ENCODE results near the gene CCNO.

Gene CCNO, protein sequence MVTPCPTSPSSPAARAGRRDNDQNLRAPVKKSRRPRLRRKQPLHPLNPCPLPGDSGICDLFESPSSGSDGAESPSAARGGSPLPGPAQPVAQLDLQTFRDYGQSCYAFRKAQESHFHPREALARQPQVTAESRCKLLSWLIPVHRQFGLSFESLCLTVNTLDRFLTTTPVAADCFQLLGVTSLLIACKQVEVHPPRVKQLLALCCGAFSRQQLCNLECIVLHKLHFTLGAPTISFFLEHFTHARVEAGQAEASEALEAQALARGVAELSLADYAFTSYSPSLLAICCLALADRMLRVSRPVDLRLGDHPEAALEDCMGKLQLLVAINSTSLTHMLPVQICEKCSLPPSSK

DNA sequence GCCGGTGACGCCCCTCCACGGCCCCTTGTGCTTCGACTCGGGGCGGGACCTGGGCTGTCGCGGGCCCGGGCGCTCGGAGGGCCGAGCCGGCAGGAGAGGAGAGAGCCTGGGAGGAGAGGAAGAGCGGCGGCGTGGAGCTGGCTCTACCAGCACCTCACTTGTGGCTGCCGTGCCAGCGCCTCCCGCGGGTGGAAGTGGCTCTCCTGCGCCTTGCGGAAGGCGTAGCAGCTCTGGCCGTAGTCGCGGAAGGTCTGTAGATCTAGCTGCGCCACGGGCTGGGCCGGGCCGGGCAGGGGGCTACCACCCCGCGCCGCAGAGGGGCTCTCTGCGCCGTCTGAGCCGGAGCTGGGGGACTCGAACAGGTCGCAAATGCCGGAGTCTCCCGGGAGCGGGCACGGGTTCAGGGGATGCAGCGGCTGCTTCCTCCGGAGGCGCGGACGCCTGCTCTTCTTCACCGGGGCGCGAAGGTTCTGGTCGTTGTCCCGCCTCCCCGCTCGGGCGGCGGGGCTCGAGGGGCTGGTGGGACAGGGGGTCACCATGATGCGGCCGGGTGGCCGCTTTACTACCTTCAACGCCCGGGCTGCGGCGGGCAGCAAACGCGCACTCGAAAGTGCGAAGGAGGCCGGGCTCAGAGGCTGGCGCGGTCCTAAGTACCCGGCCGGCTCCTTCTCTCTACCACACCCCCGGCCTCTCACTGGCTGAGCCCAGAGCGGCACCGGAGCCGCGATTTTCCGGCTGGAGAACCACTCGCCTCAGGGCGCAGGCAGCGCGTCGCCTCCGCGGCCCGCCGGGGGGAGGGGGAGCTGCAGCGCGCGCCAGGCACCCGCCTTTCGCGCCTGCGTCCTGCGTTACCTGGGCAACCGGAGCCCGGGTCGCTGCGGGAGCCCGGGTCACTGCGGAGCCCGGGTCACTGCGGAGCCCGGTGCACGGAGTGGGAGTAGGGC, at the start of gene CCNO:
TSS of gene CCNO (minus strand) at position 624 of the 944 bp plus-strand sequence. CDS start at position 539, 85 bp downstream.
- peak; percentile 84 for ATAC-seq
- H3K27ac Mint-ChIP-seq: no peak within 1 kb of the TSS
- DNase-seq (ENCODE audit: low spot score in 2 of 2): peak; percentile 41 to 74
- peaks cover 47% of the 10 kb centered on the region for H3K4me1 Mint-ChIP-seq
- peak within 1 kb of the TSS; percentile 92 for H3K4me3 Mint-ChIP-seq
- H3K9me3 Mint-ChIP-seq: no peaks in the 10 kb centered on the region
- peaks cover 2% of the 10 kb centered on the region for H3K36me3 Mint-ChIP-seq

GRCh38 chr5:55278778-55279177, 45.4 kb upstream of the CCNO start:
- H3K4me1 Mint-ChIP-seq: no peaks in the 10 kb centered on the region
- ATAC-seq: no peak
- peaks cover 95% of the 10 kb centered on the region for H3K36me3 Mint-ChIP-seq
- H3K4me3 Mint-ChIP-seq: no peak overlapping the region
- DNase-seq (ENCODE audit: low spot score in 2 of 2): no peak
- no peaks in the 10 kb centered on the region for H3K9me3 Mint-ChIP-seq
- no peak overlapping the region for H3K27ac Mint-ChIP-seq

DNA sequence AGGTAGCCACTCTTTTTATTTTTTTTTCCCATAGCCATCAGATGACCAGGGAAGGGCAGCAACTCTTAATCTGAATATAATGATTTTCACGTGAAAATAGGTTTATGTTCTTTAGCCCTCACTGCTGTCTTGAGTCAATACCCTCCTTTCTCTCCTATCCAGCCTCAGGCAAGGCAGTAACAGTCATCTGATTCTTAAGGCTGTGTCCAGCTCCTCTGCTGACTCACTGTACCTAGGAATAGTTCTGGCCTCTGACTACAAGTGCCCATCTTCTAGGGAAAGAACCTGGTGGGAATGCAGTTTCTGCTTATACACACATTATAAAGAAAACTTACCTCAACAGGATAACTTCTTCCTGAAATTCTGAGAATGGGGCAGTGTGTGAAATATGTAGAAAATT, 43.4 kb upstream of the CCNO start:
- H3K4me3 Mint-ChIP-seq: no peak overlapping the region
- H3K9me3 Mint-ChIP-seq: no peaks in the 10 kb centered on the region
- no peak for DNase-seq (ENCODE audit: low spot score in 2 of 2)
- H3K36me3 Mint-ChIP-seq: peaks cover 95% of the 10 kb centered on the region
- H3K27ac Mint-ChIP-seq: no peak overlapping the region
- H3K4me1 Mint-ChIP-seq: no peaks in the 10 kb centered on the region
- ATAC-seq: no peak

DNA sequence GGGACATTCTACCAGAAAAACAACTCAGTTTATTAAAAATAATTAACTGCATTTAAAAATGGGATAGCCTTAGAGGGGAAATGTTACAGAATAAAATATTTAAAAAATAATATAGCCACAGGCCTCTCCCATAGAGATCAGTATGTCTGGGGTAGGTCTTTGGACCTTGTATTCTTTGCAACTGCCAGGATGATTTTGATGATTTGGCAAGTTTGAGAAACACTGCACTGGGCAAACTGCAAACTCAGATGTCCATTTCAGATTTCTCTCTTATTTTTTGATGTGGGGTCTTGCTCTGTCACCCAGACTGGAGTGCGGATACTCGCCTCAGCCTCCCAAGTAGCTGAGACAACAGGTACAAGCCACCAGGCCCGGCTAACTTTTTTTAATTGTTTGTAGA, 24.9 kb upstream of the CCNO start:
- no peak for ATAC-seq
- Mint-ChIP-seq H3K9me3 (no peaks in the 10 kb centered on the region), H3K27ac (no peak overlapping the region), H3K36me3 (peaks cover 72% of the 10 kb centered on the region), H3K4me3 (no peak overlapping the region), H3K4me1 (no peaks in the 10 kb centered on the region)
- no peak for DNase-seq (ENCODE audit: low spot score in 2 of 2)

- no peak overlapping the region for H3K27ac Mint-ChIP-seq
- H3K9me3 Mint-ChIP-seq: no peaks in the 10 kb centered on the region
- H3K4me1 Mint-ChIP-seq: no peaks in the 10 kb centered on the region
- H3K4me3 Mint-ChIP-seq: no peak overlapping the region
- DNase-seq (ENCODE audit: low spot score in 2 of 2) (no peak), ATAC-seq (no peak)
- H3K36me3 Mint-ChIP-seq: peaks cover 37% of the 10 kb centered on the region
Measured at GRCh38 chr5:55254802-55255201, 21.4 kb upstream of the CCNO start.

DNA sequence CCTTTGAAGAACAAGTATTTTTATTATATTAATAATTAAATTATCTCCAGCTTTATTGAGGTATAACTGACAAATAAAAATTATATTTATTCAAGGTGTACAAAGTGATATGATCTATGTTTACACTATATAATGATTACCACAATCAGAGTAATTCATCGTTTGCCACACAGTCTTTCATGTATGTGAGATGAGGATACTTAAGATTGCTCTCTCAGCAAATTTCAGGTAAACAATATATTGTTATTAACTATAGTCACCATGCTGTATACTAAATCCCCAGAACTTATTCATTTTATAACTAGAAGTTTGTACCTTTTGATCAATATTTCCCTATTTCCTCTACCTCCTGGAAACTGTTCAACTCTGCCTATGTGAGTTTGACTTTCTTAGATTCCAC, 16.7 kb upstream of the CCNO start:
- Mint-ChIP-seq H3K9me3 (peaks cover 5% of the 10 kb centered on the region), H3K4me3 (no peak overlapping the region), H3K36me3 (no peaks in the 10 kb centered on the region), H3K4me1 (no peaks in the 10 kb centered on the region), H3K27ac (no peak overlapping the region)
- DNase-seq (ENCODE audit: low spot score in 2 of 2) (no peak), ATAC-seq (no peak)

- H3K36me3 Mint-ChIP-seq: no peaks in the 10 kb centered on the region
- ATAC-seq (no peak), DNase-seq (ENCODE audit: low spot score in 2 of 2) (no peak)
- no peaks in the 10 kb centered on the region for H3K4me1 Mint-ChIP-seq
- no peak overlapping the region for H3K4me3 Mint-ChIP-seq
- no peak overlapping the region for H3K27ac Mint-ChIP-seq
- H3K9me3 Mint-ChIP-seq: no peaks in the 10 kb centered on the region
Measured at GRCh38 chr5:55241746-55242145, 8.3 kb upstream of the CCNO start.

GRCh38 chr5:55236800-55237199, 3.4 kb upstream of the CCNO start:
- H3K9me3 Mint-ChIP-seq: no peaks in the 10 kb centered on the region
- H3K4me3 Mint-ChIP-seq: no peak overlapping the region
- H3K27ac Mint-ChIP-seq: no peak overlapping the region
- peaks cover 20% of the 10 kb centered on the region for H3K4me1 Mint-ChIP-seq
- no peaks in the 10 kb centered on the region for H3K36me3 Mint-ChIP-seq
- DNase-seq (ENCODE audit: low spot score in 2 of 2) (no peak), ATAC-seq (no peak)

DNA sequence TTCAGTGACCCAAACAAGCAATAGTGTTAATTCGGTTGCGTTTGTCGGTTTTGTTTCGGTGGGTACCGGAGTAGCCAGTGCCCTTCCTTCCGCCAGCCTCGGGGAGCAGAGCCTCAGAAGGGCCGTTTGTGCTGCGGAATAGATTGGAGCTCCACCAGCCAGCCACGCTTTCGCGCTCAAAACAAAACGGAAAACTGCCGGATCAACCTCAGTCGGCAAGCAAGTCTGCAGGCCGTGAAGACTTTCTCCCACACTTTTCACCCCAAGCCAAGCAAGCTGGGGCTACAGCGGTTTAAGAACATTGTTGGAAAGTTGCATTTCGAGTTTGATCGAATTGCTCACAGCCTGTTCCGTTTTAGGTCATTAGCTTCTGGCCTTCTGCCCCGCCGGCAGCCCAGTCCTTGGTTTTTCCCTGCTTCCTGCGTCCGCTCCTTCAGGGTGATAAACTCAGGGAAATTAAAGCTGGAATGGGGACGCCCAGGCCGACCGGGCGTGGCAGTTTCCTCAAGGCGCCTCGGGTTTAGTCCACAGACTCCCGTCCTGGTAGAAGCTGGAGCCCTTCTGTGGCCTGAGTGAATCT, 803 bp upstream of the CCNO start:
- Mint-ChIP-seq H3K36me3 (no peaks in the 10 kb centered on the region), H3K4me1 (peaks cover 42% of the 10 kb centered on the region), H3K27ac (no peak overlapping the region), H3K4me3 (peak overlapping the region; percentile 92), H3K9me3 (no peaks in the 10 kb centered on the region)
- no peak for DNase-seq (ENCODE audit: low spot score in 2 of 2)
- no peak for ATAC-seq

- H3K27ac Mint-ChIP-seq: no peak overlapping the region
- no peaks in the 10 kb centered on the region for H3K9me3 Mint-ChIP-seq
- ATAC-seq: no peak
- H3K4me1 Mint-ChIP-seq: peaks cover 54% of the 10 kb centered on the region
- peaks cover 10% of the 10 kb centered on the region for H3K36me3 Mint-ChIP-seq
- peak overlapping the region; percentile 92 for H3K4me3 Mint-ChIP-seq
- DNase-seq (ENCODE audit: low spot score in 2 of 2): peak in 1 of 2 donors; percentile 61
Measured at GRCh38 chr5:55232271-55232984, 980 bp downstream of the CCNO start.

DNA sequence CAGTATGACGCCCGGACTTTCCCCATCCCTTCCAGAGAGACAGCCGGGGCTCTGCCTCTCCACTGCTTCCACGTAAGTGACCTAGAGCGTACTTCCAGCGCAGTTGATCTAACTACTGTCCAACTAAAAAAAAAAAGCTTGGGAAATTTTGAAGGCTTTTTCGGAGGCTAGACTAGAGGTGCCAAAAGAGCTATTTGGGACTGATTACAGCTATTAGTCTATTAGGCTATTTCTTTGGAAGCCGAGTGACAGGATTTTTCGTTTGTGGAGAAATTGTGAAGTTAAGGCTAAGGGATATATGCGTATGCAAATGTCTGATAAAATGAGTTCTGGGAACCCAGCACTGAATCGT, 1.5 kb downstream of the CCNO start:
- no peak for ATAC-seq
- peaks cover 54% of the 10 kb centered on the region for H3K4me1 Mint-ChIP-seq
- H3K4me3 Mint-ChIP-seq: peak overlapping the region; percentile 92
- DNase-seq (ENCODE audit: low spot score in 2 of 2): no peak
- no peak overlapping the region for H3K27ac Mint-ChIP-seq
- H3K36me3 Mint-ChIP-seq: peaks cover 10% of the 10 kb centered on the region
- no peaks in the 10 kb centered on the region for H3K9me3 Mint-ChIP-seq

GRCh38 chr5:55231029-55231918, 2.1 kb downstream of the CCNO start:
- Mint-ChIP-seq H3K9me3 (no peaks in the 10 kb centered on the region), H3K27ac (no peak overlapping the region), H3K36me3 (peaks cover 10% of the 10 kb centered on the region), H3K4me1 (peaks cover 57% of the 10 kb centered on the region), H3K4me3 (peak overlapping the region; percentile 92)
- ATAC-seq (no peak), DNase-seq (ENCODE audit: low spot score in 2 of 2) (peak in 1 of 2 donors; percentile 66)

GRCh38 chr5:55230086-55230629, 3.2 kb downstream of the CCNO start:
- no peaks in the 10 kb centered on the region for H3K9me3 Mint-ChIP-seq
- H3K4me3 Mint-ChIP-seq: no peak overlapping the region
- DNase-seq (ENCODE audit: low spot score in 2 of 2): no peak
- peaks cover 10% of the 10 kb centered on the region for H3K36me3 Mint-ChIP-seq
- peaks cover 62% of the 10 kb centered on the region for H3K4me1 Mint-ChIP-seq
- no peak overlapping the region for H3K27ac Mint-ChIP-seq
- ATAC-seq: peak; percentile 52

Data from stimulated activated effector memory CD8-positive, alpha-beta T cell treated with anti-CD3 and anti-CD28 coated beads, Interleukin-12 subunit alpha, Interleukin-12 subunit beta, amount 100 ng/mL, for 72 hours (primary cell).